GM12864 (cell line): Measurements from ENCODE around the gene BACE2.

ENCODE experiments used
- DNase-seq: peaks from one replicate; pipeline ENCODE4 v3.0.0-alpha.2; 2011; ENCODE audit warnings: low read depth
- H3K4me3 ChIP-seq: 2 replicates; pipeline ENCODE4 v1.5.1; 2011; ENCODE audit warnings: mild to moderate bottlenecking, low read depth, low read length, control low read depth
- TF ChIP-seq, protein P1 (sequence below): IDR thresholded peaks from 2 replicates; pipeline ENCODE4 v1.5.1; 2011; ENCODE audit warnings: low read depth, mild to moderate bottlenecking, moderate library complexity, low read length, control low read depth, inconsistent platforms; ENCODE audit errors: missing control alignments

The BACE2 gene

GRCh38 chr21:41167348-41168342, at the start of gene BACE2:
TSS of gene BACE2 (plus strand) at chr21:41168160. CDS start at chr21:41168264, 104 bp downstream.
- DNase-seq = no peak
- TF ChIP-seq, protein P1, sequence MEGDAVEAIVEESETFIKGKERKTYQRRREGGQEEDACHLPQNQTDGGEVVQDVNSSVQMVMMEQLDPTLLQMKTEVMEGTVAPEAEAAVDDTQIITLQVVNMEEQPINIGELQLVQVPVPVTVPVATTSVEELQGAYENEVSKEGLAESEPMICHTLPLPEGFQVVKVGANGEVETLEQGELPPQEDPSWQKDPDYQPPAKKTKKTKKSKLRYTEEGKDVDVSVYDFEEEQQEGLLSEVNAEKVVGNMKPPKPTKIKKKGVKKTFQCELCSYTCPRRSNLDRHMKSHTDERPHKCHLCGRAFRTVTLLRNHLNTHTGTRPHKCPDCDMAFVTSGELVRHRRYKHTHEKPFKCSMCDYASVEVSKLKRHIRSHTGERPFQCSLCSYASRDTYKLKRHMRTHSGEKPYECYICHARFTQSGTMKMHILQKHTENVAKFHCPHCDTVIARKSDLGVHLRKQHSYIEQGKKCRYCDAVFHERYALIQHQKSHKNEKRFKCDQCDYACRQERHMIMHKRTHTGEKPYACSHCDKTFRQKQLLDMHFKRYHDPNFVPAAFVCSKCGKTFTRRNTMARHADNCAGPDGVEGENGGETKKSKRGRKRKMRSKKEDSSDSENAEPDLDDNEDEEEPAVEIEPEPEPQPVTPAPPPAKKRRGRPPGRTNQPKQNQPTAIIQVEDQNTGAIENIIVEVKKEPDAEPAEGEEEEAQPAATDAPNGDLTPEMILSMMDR = peak; percentile 39
- peak within 1 kb of the TSS; percentile 35 for H3K4me3 ChIP-seq

GRCh38 chr21:41119901-41120300, 48.1 kb upstream of the BACE2 start:
- no peak overlapping the region for H3K4me3 ChIP-seq
- TF ChIP-seq, protein P1 = no peak
- DNase-seq = no peak

- TF ChIP-seq, protein P1 = no peak
- DNase-seq = no peak
- H3K4me3 ChIP-seq = no peak overlapping the region
Measured at GRCh38 chr21:41120997-41121396, 47.0 kb upstream of the BACE2 start.

- TF ChIP-seq, protein P1 = peak; percentile 93
- H3K4me3 ChIP-seq = no peak overlapping the region
- peak; percentile 21 for DNase-seq
Measured at GRCh38 chr21:41121785-41122415, 46.1 kb upstream of the BACE2 start.

GRCh38 chr21:41124641-41125201, 43.2 kb upstream of the BACE2 start:
- H3K4me3 ChIP-seq = no peak overlapping the region
- DNase-seq = no peak
- TF ChIP-seq, protein P1 = no peak

GRCh38 chr21:41128981-41129380, 39.0 kb upstream of the BACE2 start:
- no peak for DNase-seq
- H3K4me3 ChIP-seq = no peak overlapping the region
- TF ChIP-seq, protein P1 = no peak
